GM21381 (cell line): ENCODE data around the gene GALT.

Experiments
- ATAC-seq: cut with Tn5 transposase; IDR thresholded peaks from one replicate; pipeline ENCODE4 v1.9.1; 2021; ENCODE audit warnings: mild to moderate bottlenecking, moderate library complexity; ENCODE audit not compliant: unreplicated experiment

Gene GALT

GRCh38 chr9:34646211-34647083, at the start of gene GALT:
TSS of gene GALT (plus strand) at chr9:34646675. CDS start at chr9:34646705, 30 bp downstream.
- ATAC-seq = peak; percentile 85

DNA sequence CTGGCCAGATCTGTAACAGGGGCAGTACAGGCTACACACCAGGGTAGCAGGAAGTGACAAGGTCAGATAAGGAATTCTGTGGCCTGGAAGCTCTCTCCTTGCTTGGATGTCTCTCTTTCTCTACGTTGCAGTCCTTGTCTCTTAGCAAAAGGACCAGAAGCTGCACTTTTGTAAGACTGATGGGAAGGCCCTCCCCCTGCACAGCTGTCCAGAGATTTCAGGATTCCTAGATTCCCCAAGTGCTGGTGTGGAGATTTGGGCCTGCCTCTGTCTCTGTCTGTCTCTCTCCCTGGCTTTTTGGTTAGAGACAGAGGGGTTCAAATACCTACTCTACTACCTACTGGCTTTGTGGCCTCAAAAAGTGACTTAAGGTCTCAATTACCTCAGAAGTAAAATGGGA, 46.9 kb upstream of the GALT start:
- no peak for ATAC-seq

DNA sequence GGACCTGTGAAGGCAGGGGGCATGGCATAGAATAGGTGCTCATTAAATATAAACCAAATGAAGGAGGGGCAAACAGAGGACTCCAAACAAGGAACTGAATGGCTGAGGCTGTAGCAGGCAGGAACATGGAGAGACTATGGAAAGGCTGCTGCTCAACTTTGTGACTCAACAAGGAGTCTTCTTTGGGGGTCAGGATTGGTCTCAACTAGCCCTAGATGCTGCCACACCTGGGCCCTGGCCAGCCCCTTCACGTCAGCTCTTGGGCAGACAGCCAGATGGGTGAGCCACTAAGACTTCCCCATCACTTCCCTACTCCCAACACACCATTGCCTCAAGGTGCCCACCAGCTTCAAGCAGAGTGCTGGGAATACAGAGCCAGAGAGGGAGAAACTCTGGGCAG, 45.6 kb upstream of the GALT start:
- ATAC-seq = no peak

GRCh38 chr9:34601937-34602573, 44.4 kb upstream of the GALT start:
- no peak for ATAC-seq

DNA sequence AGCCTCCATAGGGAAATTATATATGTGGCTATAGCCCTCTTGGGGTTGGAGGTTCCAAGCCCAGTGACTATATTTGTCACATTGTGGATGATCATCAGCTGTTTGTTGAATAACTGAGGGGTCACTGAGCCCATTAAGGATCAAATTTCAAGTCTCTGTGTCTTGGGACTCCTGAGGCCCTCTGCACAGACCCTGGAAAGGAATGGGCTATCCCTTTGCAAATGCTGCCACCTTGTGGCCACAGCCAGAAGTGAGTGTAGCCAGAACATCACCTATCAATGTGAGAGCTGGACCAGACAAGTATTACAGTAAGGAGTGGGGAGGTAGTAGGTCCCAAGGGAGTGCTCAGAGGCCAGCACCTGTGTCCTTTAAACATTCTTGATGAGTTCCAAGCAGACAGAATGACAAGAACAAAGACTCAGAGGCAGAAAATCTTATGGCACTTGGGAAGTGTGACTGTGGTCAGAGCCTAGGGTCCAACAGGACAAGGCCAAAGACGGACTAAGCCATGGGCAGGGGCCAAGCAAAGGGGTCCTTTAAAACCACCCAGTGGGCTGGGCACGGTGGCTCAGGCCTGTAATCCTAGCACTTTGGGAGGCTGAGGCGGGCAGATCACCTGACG, 42.8 kb upstream of the GALT start:
- ATAC-seq = peak; percentile 65

DNA sequence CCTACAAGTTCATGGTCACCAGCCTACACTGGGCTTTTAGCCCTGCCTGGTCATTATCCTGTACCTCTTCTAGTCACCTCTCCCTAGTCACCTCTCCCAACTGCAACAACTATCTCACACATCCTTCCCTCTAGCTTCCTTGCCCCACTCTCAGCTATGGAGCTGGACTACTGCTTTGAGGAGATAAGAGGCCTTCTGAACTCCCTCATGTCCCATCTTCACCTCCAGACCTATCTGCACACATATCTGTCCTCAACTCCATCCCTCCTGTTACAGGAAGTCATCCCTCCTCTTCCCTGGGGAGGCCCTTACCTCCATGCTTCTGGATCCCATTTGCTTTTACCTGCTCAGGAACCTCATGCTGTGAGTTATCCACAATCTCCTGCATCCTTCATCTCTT, 40.3 kb upstream of the GALT start:
- no peak for ATAC-seq

- no peak for ATAC-seq
Observed at GRCh38 chr9:34606905-34607304, 39.6 kb upstream of the GALT start.

- no peak for ATAC-seq
Observed at GRCh38 chr9:34607331-34607730, 39.1 kb upstream of the GALT start.

DNA sequence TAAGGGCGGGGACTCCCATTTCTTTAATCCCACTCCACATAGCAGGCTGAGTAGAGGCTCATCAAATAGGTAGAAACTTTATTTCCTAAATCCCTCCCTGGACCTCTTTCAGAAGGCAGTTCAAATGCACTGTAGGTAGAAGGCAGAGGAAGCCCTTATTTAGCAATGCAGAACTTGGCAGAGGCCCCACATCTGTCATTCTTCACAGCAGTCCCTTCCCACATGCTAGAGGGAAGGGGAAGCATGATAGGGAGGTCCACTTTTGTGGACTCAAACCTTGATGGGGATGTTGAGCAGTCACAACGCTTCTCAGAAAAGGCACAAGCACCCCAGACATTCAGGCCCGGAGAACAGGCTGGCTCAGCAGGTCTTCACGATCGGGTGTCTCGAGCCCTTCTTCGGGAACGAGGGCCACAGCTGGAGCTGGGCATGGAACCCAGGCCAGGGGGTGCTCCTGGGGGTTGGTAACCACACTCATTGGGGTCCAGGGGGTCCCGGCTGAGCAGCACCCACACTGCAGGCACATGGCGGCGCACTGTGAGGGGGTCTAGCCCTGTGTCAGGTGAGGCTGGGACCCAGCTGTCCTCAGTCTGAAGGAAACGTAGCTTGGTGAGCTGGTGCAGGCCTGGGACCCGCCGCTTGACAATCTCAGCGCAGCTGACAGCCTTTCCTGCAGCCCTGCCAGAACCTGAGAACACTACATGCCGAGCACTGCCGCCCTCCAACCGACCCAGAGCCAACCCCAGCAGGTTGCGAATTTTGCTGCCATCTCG, 35.9 kb upstream of the GALT start:
- no peak for ATAC-seq

GRCh38 chr9:34611251-34611810, 35.1 kb upstream of the GALT start:
- ATAC-seq = no peak

- ATAC-seq = peak; percentile 89
Observed at GRCh38 chr9:34611811-34612787, 34.4 kb upstream of the GALT start, which contains the start of gene RPP25L. TSS of gene RPP25L (minus strand) at chr9:34612097. CDS start at chr9:34611296, 801 bp downstream.

DNA sequence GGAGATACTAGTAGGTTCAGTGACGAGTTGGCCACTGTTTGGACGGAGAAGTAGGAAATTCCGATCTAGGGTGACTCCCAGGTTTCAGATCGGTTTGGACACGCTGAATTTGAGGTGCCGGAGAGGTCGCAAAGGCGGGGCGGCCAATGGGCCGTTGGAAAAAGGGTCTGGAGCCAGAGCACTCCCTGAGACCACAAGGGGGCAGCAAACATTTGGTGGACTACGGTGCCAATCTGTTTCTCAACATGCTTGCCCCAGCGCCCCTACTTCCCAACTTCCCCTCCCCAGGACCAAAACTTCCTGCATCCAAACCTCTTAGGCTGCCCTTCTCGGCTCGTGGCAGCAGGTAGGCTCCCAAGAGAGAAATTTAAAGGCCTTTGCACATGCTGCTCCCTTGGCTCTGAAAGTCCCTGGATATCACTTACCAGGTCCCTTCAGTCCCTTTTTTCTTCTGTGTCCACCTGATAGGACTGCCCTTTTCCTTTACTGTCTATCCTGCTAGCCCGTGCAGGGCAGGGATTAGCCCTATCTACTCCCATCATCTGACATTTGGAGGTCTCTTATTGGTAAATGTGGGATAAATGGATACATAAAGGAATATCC, 33.6 kb upstream of the GALT start:
- ATAC-seq = no peak

GRCh38 chr9:34615132-34615531, 31.3 kb upstream of the GALT start:
- no peak for ATAC-seq

GRCh38 chr9:34620061-34620994, 26.1 kb upstream of the GALT start, which contains the start of gene DCTN3:
TSS of gene DCTN3 (minus strand) at chr9:34620495. CDS start at chr9:34620464, 31 bp downstream.
- ATAC-seq = peak; percentile 97

- ATAC-seq = no peak
Observed at GRCh38 chr9:34623374-34624235, 22.9 kb upstream of the GALT start.

DNA sequence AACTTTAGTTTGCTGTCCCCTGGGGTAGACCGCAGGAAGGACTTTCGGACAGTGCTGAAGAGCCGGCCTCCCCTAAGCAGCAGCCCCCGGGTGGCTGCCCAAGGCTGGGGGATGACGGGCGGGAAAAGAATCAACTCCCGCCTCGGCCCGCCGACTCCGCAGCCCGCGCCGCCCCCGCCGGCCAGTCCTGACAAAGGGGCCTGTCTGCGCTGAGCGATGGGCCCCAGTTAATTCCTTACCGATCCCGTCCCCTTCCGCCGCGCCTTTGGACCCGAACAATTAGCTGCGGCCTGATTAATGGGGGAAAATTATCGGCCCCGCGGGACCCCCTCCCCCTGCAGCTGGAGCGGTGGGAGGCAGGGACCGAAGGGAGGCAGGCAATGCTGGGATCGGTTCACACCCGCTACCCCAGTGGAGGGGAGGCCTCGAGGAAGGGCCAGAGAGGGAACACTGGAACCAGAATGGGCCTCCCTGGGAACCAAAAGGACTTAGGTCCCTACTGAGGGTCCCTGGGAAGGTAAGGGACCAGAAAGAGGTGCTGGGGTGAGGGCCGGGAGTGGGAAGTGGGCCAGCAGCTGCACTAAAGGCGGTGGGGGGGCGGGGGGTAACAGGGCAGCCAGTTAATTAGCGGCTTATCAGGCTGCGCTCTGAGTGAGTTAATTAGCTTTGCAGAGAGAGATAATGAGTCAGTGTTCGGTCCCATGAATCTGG, 21.8 kb upstream of the GALT start:
- no peak for ATAC-seq

DNA sequence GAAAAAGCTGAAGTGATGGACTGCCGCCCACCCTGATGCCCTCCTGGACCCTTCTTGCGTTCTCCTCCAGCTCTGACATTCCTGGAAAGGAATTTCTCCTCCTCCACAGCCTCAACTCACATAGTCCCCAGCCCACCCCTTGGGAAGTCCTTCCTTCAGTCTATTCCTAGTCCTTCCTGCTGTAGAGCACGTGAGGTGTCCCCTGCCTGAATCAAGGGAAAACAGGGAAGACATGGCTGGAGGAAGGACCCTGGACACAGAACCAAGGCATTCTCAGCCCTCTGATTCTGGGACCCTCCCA, 21.3 kb upstream of the GALT start:
- ATAC-seq = no peak
